Heart right ventricle (tissue), 16 donors: Measurements from ENCODE around the gene MROH9. TPM values are rescaled to one million over a fixed set of nuclear protein-coding genes. Genes with fewer than 3 reads are reported as not detected.

Experiments used
- ATAC-seq, 8 donors: fragments of 200-7000 bp; cut with Tn5 transposase; one replicate each; pipeline ENCODE4 v1.9.1; 2020; ENCODE audit warnings: mild to moderate bottlenecking in 8 of 8, moderate library complexity in 8 of 8, moderate number of reproducible peaks in 1 of 8
- DNase-seq, 2 donors: peaks; one replicate each; pipeline ENCODE4 v3.0.0-alpha.2; 2020
- H3K27ac ChIP-seq, 10 donors: fragments of 200-600 bp; sonication (generic) in 2 of 10; one replicate each; pipeline versions ENCODE4 v1.5.0 to v1.8.0; 2020 to 2022; ENCODE audit warnings: mild to moderate bottlenecking in 3 of 10
- H3K27me3 ChIP-seq, 7 donors: fragments of 200-600 bp; one replicate each; pipeline ENCODE4 v1.8.0; 2021 to 2022; ENCODE audit warnings: mild to moderate bottlenecking in 2 of 7
- H3K36me3 ChIP-seq, 9 donors: fragments of 200-600 bp; sonication (generic) in 1 of 9; one replicate each; pipeline versions ENCODE4 v1.5.0 to v1.8.0; 2020 to 2022; ENCODE audit warnings: mild to moderate bottlenecking in 2 of 9
- H3K4me1 ChIP-seq, 9 donors: fragments of 200-600 bp; sonication (generic) in 1 of 9; one replicate each; pipeline versions ENCODE4 v1.5.0 to v1.8.0; 2020 to 2022; ENCODE audit warnings: mild to moderate bottlenecking in 4 of 9
- H3K4me3 ChIP-seq, 10 donors: fragments of 200-600 bp; sonication (generic) in 2 of 10; one replicate each; pipeline versions ENCODE4 v1.5.0 to v1.8.0; 2020 to 2022; ENCODE audit warnings: mild to moderate bottlenecking in 7 of 10, moderate library complexity in 2 of 10
- H3K9me3 ChIP-seq, 11 donors: fragments of 200-600 bp in 10 of 11; sonication (generic) in 2 of 11; one replicate each; pipeline versions ENCODE4 v1.5.0 to v1.8.0; 2013 to 2022; ENCODE audit warnings: mild to moderate bottlenecking in 2 of 11, control low read depth in 1 of 11, moderate library complexity in 1 of 11
- WGBS, 2 donors: extraction: QIAGEN DNeasy Blood & Tissue Kit; methylation state at CpG; one replicate each; pipeline ENCODE4 v1.1.7; 2013; ENCODE audit warnings: inconsistent platforms in 1 of 2; 5-methylcytosine and 5-hydroxymethylcytosine counted together
- intact Hi-C, 10 donors: fragments of 100-400 bp; cut with DNase I; formaldehyde crosslinking; loops; one replicate each; pipeline versions ENCODE4 v1.11.1 to v1.14.2; 2022
- polyA plus RNA-seq, 2 donors: library from polyadenylated mRNA; stranded (reverse); fragments of 200-250 nt; gene quantifications; one replicate each; pipeline ENCODE4 v1.2.3, GENCODE V29; 2013
- total RNA-seq, 10 donors: library from RNA; stranded (reverse); fragmentation: NEBNext Ultra II Directional in 3 of 10; extraction: Animal tissue kit (Norgen Biotek cat#: 25700) in 3 of 10; gene quantifications; one replicate each; pipeline versions ENCODE4 v1.2.1 to v1.2.4, GENCODE V29; 2021 to 2023
- TF ChIP-seq, protein P1 (sequence below), 9 donors: fragments of 200-600 bp; sonication (generic) in 2 of 9; IDR thresholded peaks; one replicate each; pipeline versions ENCODE4 v1.5.0 to v1.8.0; 2021 to 2022; ENCODE audit warnings: antibody characterized with exemption in 9 of 9, mild to moderate bottlenecking in 5 of 9, moderate library complexity in 1 of 9
- donor health status: Arrhythmogenic right ventricular cardiomyopathy.
- donor health status: ischemic (EF 13 %, LVEDD 7.1; RV severe dilation, severe dysfunction).
- donor health status: healthy with polysubstance abuse.
- donor health status: DM: no; HTN: yes; CAD: no.
- donor health status: DM: no; HTN: no; CAD: no.
- donor health status: ischemic (EF 25% LVEDD 6.9; RV normal size, moderate dysfunction).
- donor health status: ischemic (EF 25% LVEDD 5.7; RV mildly dilated, moderate dysfunction).
- donor health status: healthy.
- donor health status: DM: yes; HTN: yes; CAD: no.
- donor health status: Ischemic cardiomyopathy.
- donor health status: ischemic (EF 35%, LVEDD 5.7; RV mildly dilated, moderate dysfunction).
- donor health status: nonischemic (EF 11% LVEDD 7.7; RV severe dilation, severe dysfunction).
- donor health status: DM: yes; HTN: yes; CAD: no.
- donor health status: PGD.
- donor health status: ischemic (EF 29% LVEDD 5.4; RV normal size, mild dysfunction).
- donor health status: nonischemic (EF 23%, LVEDD 6.1; RV moderate dilation, normal function).

Gene MROH9
- total and polyA plus RNA-seq, 12 donors: not detected

DNA sequence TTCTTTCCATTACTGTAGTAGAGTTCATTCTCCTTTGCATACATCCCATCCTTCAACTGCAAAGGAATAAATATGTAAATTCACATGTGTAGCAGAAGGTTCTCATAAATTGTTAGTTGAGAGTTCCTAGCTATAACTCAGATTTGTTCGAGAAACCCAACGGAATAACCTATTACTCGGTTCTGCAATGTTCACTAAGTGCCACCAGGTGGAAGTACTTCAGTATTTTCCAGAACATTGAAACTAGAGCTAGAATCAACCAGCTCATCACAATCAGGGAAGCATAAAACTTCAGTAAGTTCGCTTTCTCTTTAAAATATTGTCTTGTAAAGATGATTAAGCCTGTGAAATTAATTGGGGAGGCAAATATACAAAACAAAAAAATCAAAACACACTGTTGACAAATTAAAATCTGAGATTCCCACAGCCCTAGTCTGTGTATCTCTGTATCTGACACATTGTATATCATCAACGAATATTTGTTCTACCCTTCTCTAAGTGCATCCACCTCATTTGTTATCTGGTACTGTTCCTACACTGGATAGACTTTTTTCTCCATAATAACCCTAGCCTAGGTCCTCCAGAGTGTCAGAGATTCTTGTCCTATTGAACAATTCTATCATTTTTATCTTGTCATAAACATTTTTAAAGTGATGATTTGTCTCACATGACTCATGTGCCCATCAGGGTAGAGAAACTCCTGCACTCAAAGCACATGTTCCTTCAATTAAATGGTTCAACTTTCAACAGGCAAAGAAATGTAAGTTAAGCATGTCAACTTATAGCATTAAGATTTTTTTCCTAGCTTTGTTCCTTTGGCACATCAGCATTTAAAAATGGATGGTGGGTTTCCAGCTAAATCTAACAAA, 31.9 kb downstream of the MROH9 start:
- H3K4me3 ChIP-seq: no peak overlapping the region
- WGBS, 2 donors: 22 to 34% methylated on average over 5 of the region's 5 CpGs
- DNase-seq (peak in 1 of 2 donors; percentile 11), ATAC-seq (peak in 2 of 8 donors; percentile 50 to 64)
- no peak overlapping the region for H3K27ac ChIP-seq
- intact Hi-C loops: loop anchor here (1.0 to 10.0 kb wide), 7 partner anchors 258 to 348 kb away; partner anchors contain the start of gene FMO4 (in 3 of the 10)
- TF ChIP-seq, protein P1, sequence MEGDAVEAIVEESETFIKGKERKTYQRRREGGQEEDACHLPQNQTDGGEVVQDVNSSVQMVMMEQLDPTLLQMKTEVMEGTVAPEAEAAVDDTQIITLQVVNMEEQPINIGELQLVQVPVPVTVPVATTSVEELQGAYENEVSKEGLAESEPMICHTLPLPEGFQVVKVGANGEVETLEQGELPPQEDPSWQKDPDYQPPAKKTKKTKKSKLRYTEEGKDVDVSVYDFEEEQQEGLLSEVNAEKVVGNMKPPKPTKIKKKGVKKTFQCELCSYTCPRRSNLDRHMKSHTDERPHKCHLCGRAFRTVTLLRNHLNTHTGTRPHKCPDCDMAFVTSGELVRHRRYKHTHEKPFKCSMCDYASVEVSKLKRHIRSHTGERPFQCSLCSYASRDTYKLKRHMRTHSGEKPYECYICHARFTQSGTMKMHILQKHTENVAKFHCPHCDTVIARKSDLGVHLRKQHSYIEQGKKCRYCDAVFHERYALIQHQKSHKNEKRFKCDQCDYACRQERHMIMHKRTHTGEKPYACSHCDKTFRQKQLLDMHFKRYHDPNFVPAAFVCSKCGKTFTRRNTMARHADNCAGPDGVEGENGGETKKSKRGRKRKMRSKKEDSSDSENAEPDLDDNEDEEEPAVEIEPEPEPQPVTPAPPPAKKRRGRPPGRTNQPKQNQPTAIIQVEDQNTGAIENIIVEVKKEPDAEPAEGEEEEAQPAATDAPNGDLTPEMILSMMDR (IDR thresholded peaks at IDR 0.05): peak; percentile 49 to 79 (median 69)
- no peaks in the 10 kb centered on the region for H3K36me3 ChIP-seq
- peaks cover 0 to 4% (median 0%) of the 10 kb centered on the region in 9 donors for H3K4me1 ChIP-seq
- H3K9me3 ChIP-seq: no peaks in the 10 kb centered on the region
- H3K27me3 ChIP-seq: no peaks in the 10 kb centered on the region

DNA sequence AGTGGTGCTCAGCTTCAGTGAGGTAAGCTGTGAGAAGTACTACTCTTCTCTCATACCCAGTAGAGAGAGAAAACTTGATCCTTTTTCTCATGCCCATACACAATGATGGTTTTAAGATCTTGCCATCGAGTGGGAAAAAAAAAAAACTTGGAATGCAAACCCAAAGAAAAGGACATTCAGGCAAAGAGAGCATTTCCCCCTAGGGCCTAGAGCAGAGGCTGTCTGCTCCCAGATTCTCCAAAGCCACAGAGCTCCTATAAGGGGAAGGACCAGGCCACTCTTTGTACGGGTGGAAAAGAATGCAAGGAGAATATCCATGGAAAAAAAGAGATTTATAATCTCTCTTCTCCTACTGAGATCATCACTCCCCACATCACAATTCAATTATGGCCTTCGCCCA, 34.9 kb downstream of the MROH9 start:
- no peak overlapping the region for H3K4me3 ChIP-seq
- DNase-seq (no peak), ATAC-seq (no peak)
- H3K9me3 ChIP-seq: peaks cover 0 to 6% (median under 1%) of the 10 kb centered on the region in 11 donors
- intact Hi-C loops: loop anchor here in 1 of 10 donors (10.0 kb wide), 1 partner anchor 335 kb away; no protein-coding TSS in a partner anchor
- peaks cover 0 to 4% (median 0%) of the 10 kb centered on the region in 9 donors for H3K4me1 ChIP-seq
- H3K36me3 ChIP-seq: no peaks in the 10 kb centered on the region
- TF ChIP-seq, protein P1 (IDR thresholded peaks at IDR 0.05): no peak
- 79% methylated on average over 3 of the region's 3 CpGs for WGBS, 2 donors
- H3K27ac ChIP-seq: no peak overlapping the region
- H3K27me3 ChIP-seq: no peaks in the 10 kb centered on the region

DNA sequence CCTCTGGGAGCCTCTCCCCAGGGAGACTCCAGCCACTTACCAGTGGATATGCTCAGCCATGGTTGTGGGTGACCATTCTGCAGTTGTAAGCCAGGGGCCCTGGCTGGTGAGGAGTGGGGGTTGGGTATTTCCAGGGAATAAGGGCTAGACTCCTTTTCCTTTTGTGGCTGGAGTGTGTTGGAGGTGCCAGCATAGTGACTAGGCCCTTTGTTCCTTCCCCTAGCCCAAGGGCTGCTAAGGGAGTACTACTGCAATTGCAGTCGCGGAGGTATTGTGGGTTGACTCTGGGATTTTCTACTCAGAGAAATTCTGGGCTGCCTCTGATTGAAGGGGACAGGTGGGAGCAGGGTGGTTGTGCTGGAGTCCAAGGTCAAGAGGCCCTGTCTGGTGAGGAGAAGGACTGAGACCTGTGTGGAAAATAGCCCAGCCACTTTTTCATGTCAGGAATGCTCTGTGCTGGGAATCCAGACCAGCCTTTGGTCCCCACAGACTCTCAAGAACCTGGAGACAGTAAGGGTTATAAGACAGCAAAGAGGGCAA, 43.1 kb downstream of the MROH9 start:
- H3K4me3 ChIP-seq: no peak overlapping the region
- 89 to 98% methylated on average over 2 of the region's 2 CpGs for WGBS, 2 donors
- no peaks in the 10 kb centered on the region for H3K36me3 ChIP-seq
- intact Hi-C loops: loop anchor here in 1 of 10 donors (10.0 kb wide), 1 partner anchor 326 kb away; no protein-coding TSS in a partner anchor
- DNase-seq (no peak), ATAC-seq (peak in 1 of 8 donors; percentile 30)
- no peaks in the 10 kb centered on the region for H3K27me3 ChIP-seq
- TF ChIP-seq, protein P1 (IDR thresholded peaks at IDR 0.05): no peak
- no peaks in the 10 kb centered on the region for H3K4me1 ChIP-seq
- H3K27ac ChIP-seq: no peak overlapping the region
- peaks cover 0 to 37% (median 11%) of the 10 kb centered on the region in 11 donors for H3K9me3 ChIP-seq

DNA sequence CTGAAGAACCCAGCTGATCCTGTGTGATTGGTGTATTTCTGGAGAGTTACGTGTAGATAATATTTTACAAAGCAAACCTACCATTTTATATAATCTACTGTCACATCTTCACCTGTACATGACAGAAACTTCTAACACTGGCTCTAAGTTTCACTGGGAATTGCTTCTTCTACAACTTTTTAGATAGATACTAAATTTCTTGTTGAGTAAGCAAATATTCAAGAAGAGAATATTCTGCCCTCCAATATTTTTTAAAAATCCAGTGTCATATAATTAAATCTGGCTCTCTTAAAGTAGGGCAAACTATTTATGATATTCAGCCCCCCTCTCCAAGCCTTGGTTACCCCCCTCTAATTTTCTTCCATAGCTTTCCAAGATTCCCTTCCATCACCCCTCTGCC, 50.1 kb downstream of the MROH9 start:
- no peaks in the 10 kb centered on the region for H3K36me3 ChIP-seq
- intact Hi-C loops: no loop called here
- no peak overlapping the region for H3K4me3 ChIP-seq
- no peak for DNase-seq
- WGBS, 2 donors: 76 to 86% methylated on average over 1 of the region's 1 CpG
- TF ChIP-seq, protein P1 (IDR thresholded peaks at IDR 0.05): no peak
- H3K9me3 ChIP-seq: peaks cover 0 to 11% (median 0%) of the 10 kb centered on the region in 11 donors
- H3K27me3 ChIP-seq: no peaks in the 10 kb centered on the region
- ATAC-seq: no peak
- H3K27ac ChIP-seq: no peak overlapping the region
- no peaks in the 10 kb centered on the region for H3K4me1 ChIP-seq
